HUES48 (cell line): ENCODE results near the gene ST3GAL5.
"Not testable (repeated sequence)": the region's sequence is repeated elsewhere in the genome, so short reads cannot be mapped to it uniquely, and the experiment has no call there.

Source experiments
- H3K27ac ChIP-seq: one replicate; pipeline ENCODE4 v1.7.0; 2013; ENCODE audit warnings: low read depth, low read length, inconsistent platforms
- H3K27me3 ChIP-seq: 2 replicates; pipeline ENCODE4 v1.6.1; 2013; ENCODE audit warnings: mild to moderate bottlenecking, low read length; ENCODE audit not compliant: control insufficient read depth, insufficient read depth
- H3K36me3 ChIP-seq: 2 replicates; pipeline ENCODE4 v1.6.1; 2013; ENCODE audit warnings: low read length; ENCODE audit not compliant: control insufficient read depth, insufficient read depth
- H3K4me1 ChIP-seq: 2 replicates; pipeline ENCODE4 v1.6.1; 2013; ENCODE audit warnings: mild to moderate bottlenecking, low read length; ENCODE audit not compliant: control insufficient read depth, insufficient read depth
- H3K4me3 ChIP-seq: 2 replicates; pipeline ENCODE4 v1.5.1; 2013; ENCODE audit warnings: mild to moderate bottlenecking, low read depth, low read length
- H3K9ac ChIP-seq: 2 replicates; pipeline ENCODE4 v1.6.1; 2013; ENCODE audit warnings: mild to moderate bottlenecking, low read depth, low read length, moderate library complexity
- H3K9me3 ChIP-seq: 2 replicates; pipeline ENCODE4 v1.6.1; 2013; ENCODE audit warnings: low read length; ENCODE audit not compliant: control insufficient read depth, insufficient read depth

Gene ST3GAL5

DNA sequence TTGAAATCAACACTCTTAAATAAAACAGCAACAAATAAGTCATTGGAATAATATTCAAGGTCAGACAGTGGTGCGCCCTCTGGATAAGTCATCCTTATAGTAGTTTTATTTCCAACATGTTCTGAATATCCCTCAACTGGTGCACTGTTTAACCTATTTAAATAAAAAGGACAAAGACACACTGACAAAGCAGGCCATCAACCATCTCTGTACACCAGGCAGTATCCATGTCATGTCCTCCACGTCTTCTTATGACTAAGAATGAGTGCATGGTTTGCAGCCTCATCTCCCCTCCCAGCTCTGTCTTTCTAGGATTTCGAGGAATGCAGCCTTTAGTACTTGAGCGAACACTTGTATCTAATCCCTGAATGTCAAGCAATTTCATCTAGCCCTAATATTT, 42.4 kb downstream of the ST3GAL5 start:
- Histone ChIP-seq H3K27ac (no peak overlapping the region), H3K9ac (no peak overlapping the region), H3K27me3 (no peaks in the 10 kb centered on the region), H3K9me3 (no peaks in the 10 kb centered on the region), H3K36me3 (no peaks in the 10 kb centered on the region), H3K4me1 (no peaks in the 10 kb centered on the region), H3K4me3 (no peak overlapping the region)

DNA sequence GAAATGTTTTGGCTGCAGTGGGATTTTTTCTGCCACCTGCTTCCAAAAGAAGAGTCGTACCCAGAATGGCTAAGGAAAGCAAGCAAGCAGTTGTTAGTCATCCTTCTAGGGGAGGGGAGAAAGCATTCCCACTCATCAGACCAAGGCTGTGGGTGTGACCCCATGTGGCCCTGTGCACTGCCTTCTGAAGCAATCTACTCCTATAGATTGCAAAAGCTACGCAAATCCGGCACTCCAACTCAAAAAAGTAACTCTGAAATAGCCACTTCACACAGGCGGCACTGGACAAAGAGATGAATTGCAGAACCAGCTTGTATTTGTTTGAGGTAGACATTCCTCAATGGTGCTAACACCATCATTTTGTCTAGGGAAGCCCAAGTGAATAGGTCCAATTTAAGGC, 44.3 kb downstream of the ST3GAL5 start:
- Histone ChIP-seq H3K9ac (no peak overlapping the region), H3K27ac (no peak overlapping the region), H3K27me3 (no peaks in the 10 kb centered on the region), H3K4me3 (no peak overlapping the region), H3K36me3 (no peaks in the 10 kb centered on the region), H3K4me1 (no peaks in the 10 kb centered on the region), H3K9me3 (no peaks in the 10 kb centered on the region)

- Histone ChIP-seq H3K27ac (no peak overlapping the region), H3K36me3 (no peaks in the 10 kb centered on the region), H3K9me3 (no peaks in the 10 kb centered on the region), H3K27me3 (no peaks in the 10 kb centered on the region), H3K4me3 (no peak overlapping the region), H3K4me1 (no peaks in the 10 kb centered on the region), H3K9ac (no peak overlapping the region)
Measured at GRCh38 chr2:85843543-85843942, 45.2 kb downstream of the ST3GAL5 start.

GRCh38 chr2:85840091-85840490, 48.7 kb downstream of the ST3GAL5 start:
- Histone ChIP-seq H3K4me3 (no peak overlapping the region), H3K9me3 (no peaks in the 10 kb centered on the region), H3K4me1 (no peaks in the 10 kb centered on the region), H3K9ac (no peak overlapping the region), H3K27ac (no peak overlapping the region), H3K36me3 (no peaks in the 10 kb centered on the region), H3K27me3 (no peaks in the 10 kb centered on the region)

GRCh38 chr2:85839461-85839860, 49.3 kb downstream of the ST3GAL5 start:
- H3K36me3 ChIP-seq: no peaks in the 10 kb centered on the region
- no peak overlapping the region for H3K27ac ChIP-seq
- no peak overlapping the region for H3K4me3 ChIP-seq
- no peak overlapping the region for H3K9ac ChIP-seq
- H3K9me3 ChIP-seq: no peaks in the 10 kb centered on the region
- H3K4me1 ChIP-seq: no peaks in the 10 kb centered on the region
- no peaks in the 10 kb centered on the region for H3K27me3 ChIP-seq

DNA sequence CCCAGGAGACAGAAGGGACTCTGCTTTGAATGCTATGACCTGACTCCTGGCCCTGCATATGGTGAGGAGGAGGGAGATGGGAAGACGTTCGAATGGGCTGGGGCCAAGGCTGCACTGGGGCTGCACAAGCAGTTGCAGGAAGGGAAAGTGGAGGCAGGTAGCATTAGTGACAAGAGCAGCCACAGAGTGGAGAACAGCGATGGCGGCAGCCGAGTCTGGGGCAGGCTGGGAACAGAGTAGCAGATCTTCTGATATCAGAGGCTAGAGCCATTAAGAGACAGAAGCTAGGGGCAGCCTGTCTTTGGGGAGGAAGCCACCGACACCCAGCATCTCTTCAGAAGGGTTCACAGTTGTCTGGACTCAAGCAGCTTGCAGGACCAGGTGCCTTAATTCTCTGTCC, 50.1 kb downstream of the ST3GAL5 start:
- H3K9me3 ChIP-seq: no peaks in the 10 kb centered on the region
- H3K27me3 ChIP-seq: no peaks in the 10 kb centered on the region
- no peak overlapping the region for H3K9ac ChIP-seq
- H3K4me3 ChIP-seq: no peak overlapping the region
- H3K36me3 ChIP-seq: no peaks in the 10 kb centered on the region
- H3K4me1 ChIP-seq: no peaks in the 10 kb centered on the region
- H3K27ac ChIP-seq: no peak overlapping the region

GRCh38 chr2:85838181-85838580, 50.6 kb downstream of the ST3GAL5 start:
- H3K4me1 ChIP-seq: no peaks in the 10 kb centered on the region
- no peaks in the 10 kb centered on the region for H3K36me3 ChIP-seq
- H3K4me3 ChIP-seq: no peak overlapping the region
- H3K27ac ChIP-seq: no peak overlapping the region
- H3K9me3 ChIP-seq: no peaks in the 10 kb centered on the region
- no peaks in the 10 kb centered on the region for H3K27me3 ChIP-seq
- no peak overlapping the region for H3K9ac ChIP-seq

DNA sequence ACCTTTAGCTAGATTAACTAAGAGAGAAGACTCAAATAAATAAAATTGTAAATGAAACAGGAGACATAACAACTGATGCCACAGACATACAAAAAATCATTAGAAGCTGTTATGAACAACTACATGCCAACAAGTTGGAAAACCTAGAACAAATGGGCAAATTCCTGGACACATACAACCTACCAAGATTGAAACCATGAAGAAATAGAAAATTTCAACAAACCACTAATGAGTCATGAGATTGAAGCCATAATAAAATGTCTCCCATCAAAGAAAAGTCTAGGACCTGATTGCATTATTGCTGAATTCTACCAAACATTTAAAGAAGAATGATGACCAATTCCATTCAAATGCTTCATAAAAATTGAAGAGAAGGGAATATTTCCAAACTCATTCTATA, 54.3 kb downstream of the ST3GAL5 start:
- Histone ChIP-seq H3K36me3 (no peaks in the 10 kb centered on the region), H3K27me3 (no peaks in the 10 kb centered on the region), H3K9ac (no peak overlapping the region), H3K4me3 (no peak overlapping the region), H3K27ac (no peak overlapping the region), H3K4me1 (no peaks in the 10 kb centered on the region), H3K9me3 (no peaks in the 10 kb centered on the region)

DNA sequence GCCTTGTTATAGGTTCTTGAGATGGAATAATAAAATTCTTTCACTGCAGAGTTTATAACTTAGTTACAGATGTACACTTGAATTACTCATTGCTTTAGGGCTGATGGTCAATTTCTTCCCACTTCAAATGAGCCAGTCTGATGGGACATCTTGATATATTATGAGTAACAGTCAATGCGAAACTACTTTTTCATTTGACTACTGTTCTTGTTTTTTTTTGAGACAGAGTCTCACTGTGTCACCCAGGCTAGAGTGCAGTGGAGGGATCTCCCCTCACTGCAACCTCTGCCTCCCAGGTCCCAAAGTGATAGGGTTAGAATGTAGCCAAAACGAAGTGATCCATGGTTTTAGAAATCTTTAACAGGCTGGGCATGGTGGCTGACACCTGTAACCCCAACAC, 57.1 kb downstream of the ST3GAL5 start:
- H3K9ac ChIP-seq: no peak overlapping the region
- H3K27me3 ChIP-seq: no peaks in the 10 kb centered on the region
- no peak overlapping the region for H3K4me3 ChIP-seq
- H3K4me1 ChIP-seq: peaks cover 5% of the 10 kb centered on the region
- no peaks in the 10 kb centered on the region for H3K36me3 ChIP-seq
- no peaks in the 10 kb centered on the region for H3K9me3 ChIP-seq
- no peak overlapping the region for H3K27ac ChIP-seq

- H3K4me1 ChIP-seq: peaks cover 5% of the 10 kb centered on the region
- no peak overlapping the region for H3K9ac ChIP-seq
- no peaks in the 10 kb centered on the region for H3K9me3 ChIP-seq
- no peaks in the 10 kb centered on the region for H3K36me3 ChIP-seq
- H3K27me3 ChIP-seq: no peaks in the 10 kb centered on the region
- no peak overlapping the region for H3K4me3 ChIP-seq
- H3K27ac ChIP-seq: no peak overlapping the region
Measured at GRCh38 chr2:85830645-85831044, 58.1 kb downstream of the ST3GAL5 start.

- not testable (repeated sequence) for H3K27me3 ChIP-seq, H3K9ac ChIP-seq, H3K27ac ChIP-seq, H3K4me3 ChIP-seq, H3K4me1 ChIP-seq, H3K36me3 ChIP-seq, H3K9me3 ChIP-seq
Measured at GRCh38 chr2:85829394-85829793, 59.4 kb downstream of the ST3GAL5 start.

DNA sequence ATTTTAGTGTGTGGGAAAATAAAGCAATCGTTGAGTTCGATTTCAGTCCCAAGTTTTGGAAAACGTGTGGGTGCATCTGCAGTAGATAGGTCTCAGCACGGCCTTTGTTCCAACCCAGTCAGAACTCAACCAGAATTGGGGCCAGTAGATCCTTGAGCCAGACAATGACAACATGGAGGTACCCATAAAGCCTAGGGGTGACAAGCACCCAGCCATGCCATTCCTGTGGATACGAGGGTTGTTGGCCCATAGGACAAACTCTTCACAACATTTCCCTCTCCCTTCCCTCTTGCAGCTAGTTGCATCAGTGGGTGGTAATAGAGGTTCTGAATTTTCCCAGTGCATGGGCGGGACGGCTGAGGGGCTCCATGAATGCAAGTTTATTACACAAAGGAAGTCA, 60.1 kb downstream of the ST3GAL5 start:
- H3K27me3 ChIP-seq: no peaks in the 10 kb centered on the region
- no peak overlapping the region for H3K4me3 ChIP-seq
- no peaks in the 10 kb centered on the region for H3K9me3 ChIP-seq
- no peak overlapping the region for H3K9ac ChIP-seq
- no peak overlapping the region for H3K27ac ChIP-seq
- H3K36me3 ChIP-seq: no peaks in the 10 kb centered on the region
- H3K4me1 ChIP-seq: peaks cover 5% of the 10 kb centered on the region
